Measurements from ENCODE around the gene NKRF. TPM values are rescaled to one million over a fixed set of nuclear protein-coding genes. Genes with fewer than 3 reads are reported as not detected.

NKRF gene
- total and polyA plus RNA-seq, 9 of the 15 experiments (the other 6 are each of a cell fraction or from before 2014, with no cell fraction given): 8.9 to 31.9 (median 19.0) TPM

GRCh38 chrX:119573840-119574393 is 32.3 kb downstream of the NKRF start:
- Histone ChIP-seq H3K79me2 (ENCODE audit: control insufficient read depth, insufficient read depth, low read length) (peaks cover 16% of the 10 kb centered on the region), H3K27ac (ENCODE audit: extremely low read depth, low read depth, low read length) (peak overlapping the region; percentile 88; the same call in 2 of the 3 replicates), H3K36me3 (ENCODE audit: control insufficient read depth, insufficient read depth, low read length) (peaks cover 21% of the 10 kb centered on the region; the same call in 2 of the 3 replicates), H3K4me1 (replicated peaks in 1 of 2; ENCODE audit: control insufficient read depth in 2 of 2, insufficient read depth in 2 of 2, low read length in 2 of 2) (peaks cover 8 to 10% of the 10 kb centered on the region in 2 experiments; a peak in 3 of 5 replicates), H3K4me2 (ENCODE audit: insufficient read depth, low read length) (peak overlapping the region; percentile 90), H3K9me3 (replicated peaks; ENCODE audit: control insufficient read depth, insufficient read depth, low read depth, low read length) (no peaks in the 10 kb centered on the region), H3K9me1 (ENCODE audit: control insufficient read depth, insufficient read depth, low read length) (no peaks in the 10 kb centered on the region), H2AFZ (ENCODE audit: low read depth, low read length) (peak overlapping the region; percentile 92), H3K27me3 (ENCODE audit: control insufficient read depth in 2 of 2, insufficient read depth in 2 of 2, low read length in 2 of 2) (no peaks in the 10 kb centered on the region), H3K4me3 (peak overlapping the region; percentile 88), H3K9ac (ENCODE audit: insufficient read depth in 1 of 2, low read depth in 2 of 2, low read length in 2 of 2) (peak overlapping the region; percentile 85 to 98), H4K20me1 (replicated peaks; ENCODE audit: control insufficient read depth, insufficient read depth, low read length) (no peaks in the 10 kb centered on the region)
- FAIRE-seq (no peak), DNase-seq (ENCODE audit: extremely low read depth in 1 of 4, low spot score in 3 of 4) (peak; percentile 22 to 48 (median 42)), ATAC-seq (peak; percentile 15)
- WGBS (ENCODE audit: insufficient coverage, low coverage, missing lambda C conversion rate): under 1% methylated on average over 17 of the region's 30 CpGs
- intact Hi-C loops (cut with micrococcal nuclease) (loop anchor here (1.0 kb wide), 1 partner anchor 58 kb away; no protein-coding TSS in a partner anchor), in situ Hi-C loops (cut with MboI) (no loop called here)
- BruUV-seq (replicated peaks): no TSS peak
- ChIA-PET CTCF (ENCODE audit: low intra/inter-chr PET ratio) (interaction anchor here (1.5 kb wide), 1 partner anchor 58 kb away, joined by 6 read pairs; no protein-coding TSS in a partner anchor), POLR2A (interaction anchor here (0.6 to 2.3 kb wide), 10 partner anchors 9 to 215 kb away, joined by 3 to 11 read pairs (median 4); partner anchors contain the start of gene STEEP1)
- no peak for TF ChIP-seq CSDE1 (IDR thresholded peaks at IDR 0.05)
- TF ChIP-seq GTF2E2 (tag; IDR thresholded peaks at IDR 0.05): peak; percentile 63; the same call in 1 of the 2 replicates
- TF ChIP-seq L3MBTL2 (IDR thresholded peaks at IDR 0.05): peak; percentile 6; the same call in 1 of the 2 replicates
- TF ChIP-seq FUS (optimal IDR thresholded peaks at IDR 0.05; ENCODE audit: low read depth, low read length): no peak
- peak in 1 of 2 experiments; percentile 18 for TF ChIP-seq E2F6 (IDR thresholded peaks at IDR 0.05; ENCODE audit: borderline replicate concordance in 1 of 2, extremely low read depth in 1 of 2, insufficient read depth in 1 of 2, insufficient read length in 1 of 2, low read depth in 1 of 2, low read length in 1 of 2, poor library complexity in 1 of 2, severe bottlenecking in 1 of 2)
- TF ChIP-seq ELK1 (CRISPR knock-in tag; IDR thresholded peaks at IDR 0.05): no peak
- peak; percentile 25; the same call in 1 of the 2 replicates for TF ChIP-seq OTX1 (CRISPR knock-in tag; IDR thresholded peaks at IDR 0.05)
- TF ChIP-seq VEZF1 (CRISPR knock-in tag; IDR thresholded peaks at IDR 0.05): peak; percentile 19; the same call in 1 of the 2 replicates
